GM18507 (cell line): ENCODE measurements around the gene EBF3.

Experiments
- DNase-seq: peaks from one replicate; pipeline ENCODE4 v3.0.0; 2011; ENCODE audit warnings: low read depth; ENCODE audit not compliant: insufficient read length; ENCODE audit errors: extremely low spot score
- FAIRE-seq: peaks from 2 replicates; lab custom pipeline; 2011; peaks lifted over from hg19 to GRCh38; lab: Jason Lieb, UNC

Gene EBF3

GRCh38 chr10:129972145-129972965 lies 8.3 kb upstream of the EBF3 start:
- FAIRE-seq (no peak), DNase-seq (no peak)

- DNase-seq (no peak), FAIRE-seq (no peak)
Observed at GRCh38 chr10:129971381-129972144, 7.5 kb upstream of the EBF3 start.

DNA sequence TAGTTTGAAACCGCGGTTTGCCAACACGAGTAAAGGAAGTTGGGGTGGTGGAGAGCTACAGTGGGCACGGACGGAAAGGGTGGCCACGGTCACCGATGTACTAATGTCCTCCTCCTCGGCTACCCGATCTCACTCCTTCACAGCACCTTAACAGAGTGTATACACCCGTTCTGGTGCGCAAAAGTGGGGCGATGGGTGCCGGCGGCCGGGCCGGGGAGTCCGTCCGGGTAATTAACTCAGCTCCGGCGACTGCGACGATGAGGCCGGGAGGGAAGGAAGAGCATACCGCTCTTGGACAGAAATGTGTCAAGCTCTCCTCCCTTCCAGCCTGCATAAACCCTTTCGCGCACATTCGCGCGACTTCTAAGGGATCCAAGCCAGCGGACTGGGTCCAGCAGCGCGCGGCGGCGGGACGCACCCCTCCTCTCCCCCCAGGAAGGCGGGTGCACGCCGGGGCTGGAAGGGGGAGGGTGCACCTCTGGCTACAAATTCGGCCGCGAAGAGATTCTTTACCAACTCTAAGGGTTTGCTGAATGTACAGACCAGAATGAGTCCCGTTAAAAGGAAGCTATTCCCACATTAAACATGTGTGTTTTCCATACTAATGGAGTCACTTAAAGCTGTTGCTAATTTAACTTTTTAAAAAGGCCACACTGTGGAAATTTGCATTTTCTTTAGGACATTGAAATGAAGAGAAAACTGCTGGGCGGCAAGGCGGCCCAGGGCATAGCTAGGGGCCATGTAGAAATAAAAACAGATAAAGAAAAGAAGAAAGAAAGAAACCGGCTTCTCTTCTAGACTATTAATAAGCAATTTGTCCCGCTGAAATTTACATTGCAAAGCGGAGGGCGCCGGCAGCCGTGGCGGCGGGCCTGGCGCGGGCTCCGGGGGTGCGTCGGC lies 6.6 kb upstream of the EBF3 start:
- no peak for FAIRE-seq
- no peak for DNase-seq

DNA sequence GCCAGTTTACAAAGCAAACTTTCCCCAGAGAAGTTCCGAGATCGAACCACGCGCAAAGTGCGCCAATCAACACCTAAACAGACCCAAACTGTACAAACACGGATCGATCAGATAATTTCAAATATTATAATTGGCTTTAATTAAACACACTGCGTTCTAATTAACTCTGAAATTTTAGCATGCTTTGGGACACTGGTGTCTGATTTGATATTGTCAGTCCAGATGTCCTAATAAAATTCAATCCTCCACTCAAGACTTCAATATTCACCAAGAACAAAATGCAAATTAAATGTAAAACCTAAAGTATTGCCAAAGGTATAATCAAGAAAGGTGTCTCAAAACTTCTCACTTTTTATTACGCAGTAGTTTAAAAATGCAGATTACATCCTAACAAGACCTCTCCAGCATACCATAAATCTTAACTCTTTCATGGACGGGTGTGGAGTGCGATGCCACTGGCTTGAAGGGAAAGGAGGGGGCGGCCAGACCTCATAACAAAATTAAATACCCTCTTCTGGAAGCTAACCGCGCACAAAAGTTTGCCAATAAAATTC lies 5.9 kb upstream of the EBF3 start:
- no peak for DNase-seq
- no peak for FAIRE-seq

GRCh38 chr10:129969184-129969910 lies 5.3 kb upstream of the EBF3 start:
- DNase-seq = no peak
- no peak for FAIRE-seq

DNA sequence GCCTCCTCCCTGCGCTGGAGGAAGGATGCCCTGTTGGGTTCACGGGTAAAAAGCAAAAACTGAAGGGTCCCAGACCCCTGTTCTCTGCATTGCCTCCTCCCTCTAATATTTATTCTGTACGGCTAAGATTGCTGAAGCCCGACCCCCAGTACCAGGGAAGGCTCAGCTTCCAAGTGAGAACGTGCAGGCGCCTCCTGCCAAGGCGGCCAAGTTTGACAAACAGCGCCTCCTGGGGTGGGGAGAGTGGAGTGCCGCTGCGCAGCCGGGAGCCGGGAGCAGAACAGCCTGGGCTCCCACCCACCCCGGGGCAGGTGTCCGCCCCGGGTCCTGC lies 4.7 kb upstream of the EBF3 start:
- FAIRE-seq (no peak), DNase-seq (no peak)

- FAIRE-seq (no peak), DNase-seq (no peak)
Observed at GRCh38 chr10:129968020-129968852, 4.2 kb upstream of the EBF3 start.

GRCh38 chr10:129967579-129968019 lies 3.5 kb upstream of the EBF3 start:
- FAIRE-seq = no peak
- no peak for DNase-seq

DNA sequence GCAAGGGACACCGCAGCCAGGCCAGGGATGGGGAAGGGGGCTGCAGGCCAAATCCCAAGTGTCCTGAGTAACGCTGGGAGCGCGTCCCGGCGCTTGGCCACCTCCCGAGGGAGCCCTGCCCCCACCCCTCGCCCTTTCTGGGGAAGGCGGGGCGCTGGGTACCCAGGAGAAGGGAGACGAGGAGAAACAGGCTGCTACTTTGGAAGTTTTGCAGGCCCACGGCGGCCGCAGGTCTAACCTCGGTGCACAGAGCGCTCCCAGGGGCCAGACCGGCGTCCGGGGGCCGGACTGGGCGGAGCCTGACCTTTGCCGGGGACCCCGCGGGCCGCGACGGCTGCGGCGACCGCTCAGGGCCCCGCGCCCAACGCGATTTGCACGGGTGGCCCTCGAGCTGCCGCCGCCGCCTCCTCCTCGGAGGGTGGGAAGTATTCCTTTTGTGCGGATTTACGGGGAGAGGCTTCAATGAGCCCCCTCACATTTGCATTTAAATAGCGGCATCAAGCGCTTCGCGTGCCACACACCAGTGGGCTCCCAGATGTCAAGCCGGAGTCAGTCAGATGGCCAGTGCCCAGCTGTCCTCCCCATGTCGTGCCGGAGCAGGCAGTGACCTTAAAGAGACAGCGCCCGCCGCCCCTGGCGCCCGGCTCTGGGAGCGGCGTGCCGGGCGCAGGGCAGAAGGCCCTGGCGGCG lies 3.0 kb upstream of the EBF3 start:
- no peak for FAIRE-seq
- DNase-seq = no peak

DNA sequence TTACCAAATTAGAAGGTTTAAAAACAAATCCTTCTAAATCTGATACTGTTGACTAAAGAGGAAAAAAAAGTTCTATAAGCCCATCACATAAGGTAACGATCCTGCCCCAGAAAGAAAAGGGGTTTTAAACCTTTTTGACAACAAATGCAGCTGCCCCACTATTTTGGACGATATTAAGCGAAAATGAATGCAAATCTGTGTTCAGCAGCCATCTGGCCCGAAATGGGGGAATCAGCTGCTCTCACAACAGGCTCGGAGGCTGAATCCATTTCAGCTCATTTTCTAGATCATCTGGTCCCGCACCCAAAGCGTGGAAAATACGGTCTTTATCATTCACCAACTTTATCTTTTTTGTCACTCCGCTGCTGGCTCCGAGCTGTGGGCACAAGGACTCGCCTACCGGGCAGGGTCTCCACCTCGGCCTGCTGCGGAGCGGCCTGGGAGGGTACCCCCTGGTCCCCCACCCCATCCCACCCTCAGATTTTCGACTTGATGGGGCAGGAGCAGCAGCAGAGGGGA lies 2.4 kb upstream of the EBF3 start:
- DNase-seq = no peak
- no peak for FAIRE-seq

- no peak for FAIRE-seq
- DNase-seq = no peak
Observed at GRCh38 chr10:129965959-129966358, 1.9 kb upstream of the EBF3 start.

DNA sequence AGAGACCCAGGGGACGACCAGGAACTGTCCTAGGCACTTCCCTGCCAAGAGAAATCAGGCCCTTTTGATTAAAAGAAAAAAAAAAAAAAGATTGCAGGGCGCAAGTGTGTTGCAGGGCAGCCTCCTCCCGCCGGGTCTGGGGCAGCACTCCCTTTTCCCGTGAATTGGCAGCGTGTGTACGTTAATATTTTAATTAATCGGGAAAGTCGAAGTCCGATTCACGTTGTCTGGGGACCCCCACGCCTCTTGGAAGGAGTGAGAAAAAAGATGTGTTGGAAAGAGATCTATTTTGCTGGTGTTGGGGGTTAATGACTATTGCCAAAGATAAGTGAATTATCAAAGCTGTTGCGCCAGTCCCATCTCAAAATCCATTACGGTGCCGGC lies 1.3 kb upstream of the EBF3 start:
- DNase-seq (no peak), FAIRE-seq (no peak)

DNA sequence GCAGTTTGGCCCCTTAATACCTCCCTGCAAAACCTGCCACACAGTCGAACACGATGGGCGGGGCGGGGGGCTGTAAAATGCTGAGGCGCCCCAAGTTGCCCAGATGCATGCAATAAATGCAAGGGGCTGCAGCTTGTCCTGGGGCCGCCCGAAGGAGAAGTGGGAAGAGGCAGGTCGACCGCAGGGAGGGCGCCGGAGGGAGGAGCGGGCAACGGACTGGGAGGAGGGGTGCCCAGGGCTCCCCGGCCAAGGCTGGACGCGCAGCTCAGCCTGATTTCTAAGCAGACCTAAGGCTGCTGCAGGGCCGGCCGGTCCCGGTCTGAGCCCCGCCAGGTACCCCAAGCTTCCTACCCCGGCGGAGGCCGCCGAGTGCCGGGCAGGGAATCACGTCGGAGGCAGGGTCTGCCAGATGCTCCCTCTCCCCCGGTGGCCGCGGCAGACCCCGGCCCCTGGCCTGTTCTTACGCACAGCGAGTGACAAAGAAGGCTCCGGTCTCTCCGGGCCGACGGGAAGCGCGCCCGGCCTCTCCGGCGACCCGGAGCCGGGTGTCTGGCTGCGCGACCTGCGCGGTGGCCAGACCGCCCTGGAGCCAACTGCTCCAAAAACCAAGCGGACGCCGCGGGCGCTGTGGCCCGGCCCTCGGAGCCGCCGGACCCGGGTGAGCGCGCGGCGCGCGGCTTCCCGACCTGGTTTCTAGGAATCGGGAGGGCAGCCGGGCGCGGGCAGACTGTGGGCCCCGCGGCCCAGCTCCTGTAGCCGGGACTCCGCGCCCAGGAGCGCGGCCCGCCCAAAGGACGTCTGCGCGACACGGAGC lies 744 bp upstream of the EBF3 start:
- no peak for DNase-seq
- no peak for FAIRE-seq

DNA sequence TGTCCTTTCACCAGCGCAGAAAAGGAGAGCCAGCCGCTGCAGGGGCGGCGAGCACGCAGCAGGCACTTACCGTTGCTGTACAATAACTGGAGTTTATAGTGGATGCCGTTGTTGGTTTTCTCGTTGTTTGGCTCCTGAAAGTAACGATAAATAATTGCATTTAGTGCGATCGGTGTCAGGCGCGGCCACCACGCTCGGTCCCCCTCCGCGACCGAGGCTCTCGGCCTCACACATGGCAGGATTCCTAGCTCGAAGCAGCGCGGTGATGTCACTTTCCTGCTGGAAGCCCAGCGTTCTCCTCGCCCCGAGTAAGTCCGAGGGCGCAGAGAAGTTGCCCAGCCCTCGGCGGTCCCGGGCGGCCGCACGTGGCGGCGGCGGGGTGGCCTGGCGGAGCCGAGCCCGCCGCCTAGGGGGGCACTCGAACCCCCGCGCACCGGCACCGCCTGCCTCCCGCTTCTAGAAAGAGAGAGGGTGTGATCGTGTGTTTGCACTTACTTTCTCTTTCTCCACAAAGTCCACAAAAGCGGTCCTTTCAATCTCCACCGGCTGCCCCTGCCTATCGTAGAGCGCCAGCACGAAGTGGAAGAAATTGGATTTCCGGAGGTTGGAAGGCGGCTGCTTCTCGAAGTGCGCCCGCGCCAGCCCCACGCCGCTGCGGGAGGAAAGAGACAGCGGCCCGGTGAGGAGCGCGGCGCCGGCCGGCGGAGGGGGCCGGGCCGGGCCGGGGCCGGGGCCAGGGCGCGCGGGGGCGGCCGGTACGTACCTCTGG lies 1.0 kb downstream of the EBF3 start:
- DNase-seq = no peak
- FAIRE-seq = no peak

DNA sequence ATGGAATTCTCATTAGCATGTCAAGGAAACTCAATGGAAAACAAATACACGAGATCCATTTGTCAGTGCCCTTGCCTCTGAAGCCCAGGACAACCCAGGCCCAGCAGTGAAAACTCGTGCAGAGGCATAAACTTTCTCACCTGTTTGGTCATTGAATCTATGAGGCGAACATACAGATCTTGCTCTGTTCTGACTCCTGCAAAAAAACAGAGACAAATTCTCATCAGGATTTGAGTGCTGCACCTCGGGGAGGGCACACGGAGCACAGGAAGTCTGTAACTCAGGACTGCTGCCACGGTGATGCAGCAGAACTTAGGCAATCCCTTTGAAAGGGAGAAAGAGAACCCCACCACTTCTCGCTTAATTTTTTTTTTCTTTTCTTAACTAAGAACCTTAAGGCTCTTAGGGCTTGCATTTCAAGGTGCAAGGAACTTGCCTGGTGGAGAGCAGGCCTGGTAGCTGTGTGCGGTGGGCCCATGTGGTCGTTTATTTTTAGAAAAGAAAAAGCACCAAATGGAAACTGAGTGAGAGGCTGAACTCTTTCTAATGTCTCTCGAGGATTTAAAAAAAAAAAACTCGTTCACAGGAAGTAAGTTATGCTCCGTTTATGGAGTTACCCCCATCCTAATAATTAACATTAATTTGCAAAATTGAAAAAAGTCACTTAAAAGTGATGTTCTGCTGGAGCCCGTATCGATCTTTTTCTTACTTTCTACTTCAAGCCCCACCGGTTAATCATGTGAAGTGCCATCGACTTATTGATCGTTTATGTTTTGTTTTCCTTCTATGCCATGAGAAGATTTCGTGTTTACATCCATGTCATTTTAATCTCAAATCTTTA lies 1.8 kb downstream of the EBF3 start:
- DNase-seq (no peak), FAIRE-seq (no peak)
